ENCODE data around the gene VWF.

VWF gene

GRCh38 chr12:5910790-5911548, 213.5 kb downstream of the VWF start:
- no peak for DNase-seq (ENCODE audit: low spot score)

GRCh38 chr12:5909560-5909959, 214.9 kb downstream of the VWF start:
- DNase-seq (ENCODE audit: low spot score) = no peak

- DNase-seq (ENCODE audit: low spot score) = no peak
These were observed 216.2 kb downstream of the VWF start for GRCh38 chr12:5908251-5908650.

GRCh38 chr12:5907807-5908206, 216.7 kb downstream of the VWF start:
- no peak for DNase-seq (ENCODE audit: low spot score)

GRCh38 chr12:5905757-5906156, 218.7 kb downstream of the VWF start:
- DNase-seq (ENCODE audit: low spot score) = no peak

GRCh38 chr12:5904969-5905368, 219.5 kb downstream of the VWF start:
- no peak for DNase-seq (ENCODE audit: low spot score)

GRCh38 chr12:5904441-5904840, 220.0 kb downstream of the VWF start:
- no peak for DNase-seq (ENCODE audit: low spot score)

GRCh38 chr12:5902736-5903135, 221.7 kb downstream of the VWF start:
- DNase-seq (ENCODE audit: low spot score) = no peak

- no peak for DNase-seq (ENCODE audit: low spot score)
These were observed 223.1 kb downstream of the VWF start for GRCh38 chr12:5901416-5901815.

- DNase-seq (ENCODE audit: low spot score) = no peak
These were observed 223.8 kb downstream of the VWF start for GRCh38 chr12:5900533-5901205.

GRCh38 chr12:5900076-5900475, 224.4 kb downstream of the VWF start:
- DNase-seq (ENCODE audit: low spot score) = no peak

- no peak for DNase-seq (ENCODE audit: low spot score)
These were observed 224.8 kb downstream of the VWF start for GRCh38 chr12:5899675-5900074.

GRCh38 chr12:5898874-5899273, 225.6 kb downstream of the VWF start:
- no peak for DNase-seq (ENCODE audit: low spot score)

All from globus pallidus (tissue), 1 donor.